Stimulated activated naive CD8-positive, alpha-beta T cell treated with anti-CD3 and anti-CD28 coated beads, Interleukin-15, amount 100 ng/mL, for 72 hours (primary cell): ENCODE measurements around the gene VANGL2.
A peak's percentile ranks its signal among the peaks of the same experiment; 100 is the strongest.
"Not testable (repeated sequence)": the region's sequence is repeated elsewhere in the genome, so short reads cannot be mapped to it uniquely, and the experiment has no call there.

Experiments
- ATAC-seq: fragments of 150-1000 bp; cut with Tn5 transposase; 2 replicates; pipeline ENCODE4 v1.10.0; 2021; ENCODE audit warnings: mild to moderate bottlenecking, moderate library complexity
- DNase-seq, 2 donors: peaks; one replicate each; pipeline ENCODE4 v3.0.0; 2021 to 2022
- H3K27ac Mint-ChIP-seq, 2 donors: one replicate each; pipeline ENCODE4 v1.8.0; 2022; ENCODE audit warnings: mild to moderate bottlenecking in 2 of 2, mixed read lengths in 2 of 2, moderate library complexity in 2 of 2
- H3K27me3 Mint-ChIP-seq: one replicate; pipeline ENCODE4 v1.8.0; 2022; ENCODE audit warnings: mixed read lengths
- H3K4me1 Mint-ChIP-seq: one replicate; pipeline ENCODE4 v1.8.0; 2022; ENCODE audit warnings: mild to moderate bottlenecking, mixed read lengths
- H3K4me3 Mint-ChIP-seq, 2 donors: one replicate each; pipeline ENCODE4 v1.8.0; 2022; ENCODE audit warnings: mild to moderate bottlenecking in 2 of 2, mixed read lengths in 2 of 2, moderate library complexity in 1 of 2
- H3K9me3 Mint-ChIP-seq, 2 donors: one replicate each; pipeline ENCODE4 v1.8.0; 2022; ENCODE audit warnings: mixed read lengths in 2 of 2

VANGL2 gene

GRCh38 chr1:160366731-160367515, 33.4 kb upstream of the VANGL2 start, which contains the start of gene NHLH1:
NHLH1 (plus strand) TSS chr1:160367071; CDS start chr1:160370732, 3,661 bp downstream.
- Mint-ChIP-seq H3K4me3 (no peak within 1 kb of the TSS), H3K27me3 (no peaks in the 10 kb centered on the region), H3K9me3 (no peaks in the 10 kb centered on the region), H3K27ac (peak within 1 kb of the TSS in 1 of 2 donors; percentile 1), H3K4me1 (peaks cover 9% of the 10 kb centered on the region)
- ATAC-seq (peak; percentile 44), DNase-seq (no peak)

GRCh38 chr1:160367516-160367900, 32.9 kb upstream of the VANGL2 start:
- ATAC-seq (no peak), DNase-seq (no peak)
- Mint-ChIP-seq H3K4me3 (no peak overlapping the region), H3K9me3 (no peaks in the 10 kb centered on the region), H3K27ac (no peak overlapping the region), H3K27me3 (no peaks in the 10 kb centered on the region), H3K4me1 (peaks cover 3% of the 10 kb centered on the region)

GRCh38 chr1:160367934-160368923, 32.1 kb upstream of the VANGL2 start:
- Mint-ChIP-seq H3K9me3 (no peaks in the 10 kb centered on the region), H3K27me3 (no peaks in the 10 kb centered on the region), H3K27ac (no peak overlapping the region), H3K4me1 (no peaks in the 10 kb centered on the region), H3K4me3 (no peak overlapping the region)
- no peak for DNase-seq
- no peak for ATAC-seq

DNA sequence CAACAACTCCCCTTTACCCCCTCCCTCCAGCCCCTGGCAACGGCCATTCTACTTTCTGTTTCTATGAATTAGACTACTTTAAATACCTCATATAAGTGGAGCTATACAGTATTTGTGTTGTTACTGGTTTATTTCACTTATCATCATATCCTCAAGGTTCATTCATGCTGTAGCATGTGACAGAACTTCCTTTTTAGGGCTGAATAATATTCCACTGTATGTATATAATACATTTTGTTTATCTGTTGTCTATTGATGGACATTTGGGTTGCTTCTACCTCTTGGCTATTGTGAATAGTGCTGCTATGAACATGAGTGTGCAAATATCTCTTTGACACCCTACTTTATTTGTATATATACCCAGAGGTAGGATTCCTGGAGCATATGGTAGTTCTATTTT, 31.3 kb upstream of the VANGL2 start:
- no peak overlapping the region for H3K27ac Mint-ChIP-seq
- no peaks in the 10 kb centered on the region for H3K4me1 Mint-ChIP-seq
- DNase-seq (no peak), ATAC-seq (no peak)
- H3K27me3 Mint-ChIP-seq = no peaks in the 10 kb centered on the region
- H3K9me3 Mint-ChIP-seq = no peaks in the 10 kb centered on the region
- H3K4me3 Mint-ChIP-seq = no peak overlapping the region

DNA sequence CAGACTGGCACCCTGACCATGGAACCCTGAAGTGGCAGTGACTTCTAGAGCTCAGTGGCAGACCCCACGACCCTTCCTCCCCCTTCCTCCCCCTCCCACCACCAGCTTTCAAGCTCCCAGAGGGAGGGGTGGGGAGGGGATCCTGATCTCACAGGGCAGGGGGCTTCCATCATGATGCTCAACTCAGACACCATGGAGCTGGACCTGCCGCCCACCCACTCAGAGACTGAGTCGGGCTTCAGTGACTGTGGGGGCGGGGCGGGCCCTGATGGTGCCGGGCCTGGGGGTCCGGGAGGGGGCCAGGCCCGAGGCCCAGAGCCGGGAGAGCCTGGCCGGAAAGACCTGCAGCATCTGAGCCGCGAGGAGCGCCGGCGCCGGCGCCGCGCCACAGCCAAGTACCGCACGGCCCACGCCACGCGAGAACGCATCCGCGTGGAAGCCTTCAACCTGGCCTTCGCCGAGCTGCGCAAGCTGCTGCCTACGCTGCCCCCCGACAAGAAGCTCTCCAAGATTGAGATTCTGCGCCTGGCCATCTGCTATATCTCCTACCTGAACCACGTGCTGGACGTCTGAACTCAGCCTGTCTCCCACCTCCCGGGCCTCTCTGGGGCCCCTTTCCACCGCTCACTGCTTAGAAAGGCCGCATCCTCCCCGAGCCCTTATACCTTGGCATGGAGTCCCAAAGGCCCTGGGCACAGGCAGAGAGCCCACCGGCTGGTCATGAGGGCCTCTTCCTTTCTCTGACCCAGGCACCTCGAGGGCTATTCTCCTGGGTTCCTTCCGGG, 29.6 kb upstream of the VANGL2 start:
- no peak for DNase-seq
- ATAC-seq = no peak
- no peak overlapping the region for H3K4me3 Mint-ChIP-seq
- no peaks in the 10 kb centered on the region for H3K27me3 Mint-ChIP-seq
- H3K9me3 Mint-ChIP-seq = no peaks in the 10 kb centered on the region
- H3K27ac Mint-ChIP-seq = no peak overlapping the region
- H3K4me1 Mint-ChIP-seq = peaks cover 4% of the 10 kb centered on the region

- Mint-ChIP-seq H3K27ac (no peak overlapping the region), H3K4me3 (no peak overlapping the region), H3K27me3 (no peaks in the 10 kb centered on the region), H3K4me1 (peaks cover 10% of the 10 kb centered on the region), H3K9me3 (no peaks in the 10 kb centered on the region)
- no peak for DNase-seq
- ATAC-seq = no peak
Measured at GRCh38 chr1:160371346-160371631, 29.1 kb upstream of the VANGL2 start.

DNA sequence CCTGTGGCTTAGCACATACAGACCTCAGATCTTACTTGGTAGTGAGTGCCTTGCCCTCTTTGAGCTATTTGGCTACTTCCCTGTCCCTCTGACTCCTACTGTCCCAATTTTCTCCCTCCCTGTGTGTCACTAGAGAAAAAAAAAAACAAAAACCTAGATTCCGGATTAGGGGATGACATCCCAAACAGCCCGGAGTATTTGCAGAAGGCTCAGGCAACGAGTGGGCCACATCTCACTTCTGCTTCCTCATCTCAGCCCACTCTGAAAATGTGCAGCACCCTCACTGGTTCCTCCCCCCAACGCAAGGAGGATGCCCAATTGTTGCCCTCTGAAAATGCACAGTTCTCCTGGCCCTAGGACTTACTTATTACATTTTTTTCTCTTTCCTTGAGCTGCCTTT, 28.6 kb upstream of the VANGL2 start:
- Mint-ChIP-seq H3K27ac (no peak overlapping the region), H3K9me3 (no peaks in the 10 kb centered on the region), H3K4me1 (peaks cover 13% of the 10 kb centered on the region), H3K27me3 (no peaks in the 10 kb centered on the region), H3K4me3 (no peak overlapping the region)
- DNase-seq (no peak), ATAC-seq (no peak)

DNA sequence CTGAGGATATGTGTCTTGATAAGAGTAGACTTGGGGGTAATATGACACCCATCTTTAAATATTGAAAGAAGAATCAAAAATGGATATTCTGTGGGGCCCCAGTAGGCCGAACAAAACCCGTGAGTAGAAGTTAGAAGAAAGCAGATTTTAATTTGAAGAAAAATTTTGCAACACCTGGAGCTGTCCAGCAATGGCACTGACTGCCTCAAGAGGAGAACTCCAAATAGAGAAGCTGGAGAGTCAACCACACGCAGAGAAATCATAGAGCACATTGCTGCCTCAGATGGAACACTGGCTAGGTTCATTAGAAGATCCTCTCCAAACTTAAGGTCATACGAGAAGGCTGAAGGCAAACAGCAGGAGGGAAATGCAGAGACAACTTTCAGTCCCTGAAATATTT, 26.7 kb upstream of the VANGL2 start:
- no peaks in the 10 kb centered on the region for H3K9me3 Mint-ChIP-seq
- DNase-seq = no peak
- ATAC-seq = no peak
- no peaks in the 10 kb centered on the region for H3K27me3 Mint-ChIP-seq
- peaks cover 13% of the 10 kb centered on the region for H3K4me1 Mint-ChIP-seq
- no peak overlapping the region for H3K4me3 Mint-ChIP-seq
- no peak overlapping the region for H3K27ac Mint-ChIP-seq

- peak overlapping the region in 1 of 2 donors; percentile 27 for H3K27ac Mint-ChIP-seq
- no peaks in the 10 kb centered on the region for H3K27me3 Mint-ChIP-seq
- no peak for DNase-seq
- H3K9me3 Mint-ChIP-seq = no peaks in the 10 kb centered on the region
- no peak for ATAC-seq
- peaks cover 13% of the 10 kb centered on the region for H3K4me1 Mint-ChIP-seq
- H3K4me3 Mint-ChIP-seq = no peak overlapping the region
Measured at GRCh38 chr1:160374306-160375110, 25.9 kb upstream of the VANGL2 start.

GRCh38 chr1:160375788-160376524, 24.4 kb upstream of the VANGL2 start:
- Mint-ChIP-seq H3K4me1 (peaks cover 13% of the 10 kb centered on the region), H3K4me3 (peak overlapping the region in 1 of 2 donors; percentile 48), H3K9me3 (no peaks in the 10 kb centered on the region), H3K27me3 (no peaks in the 10 kb centered on the region), H3K27ac (peak overlapping the region in 1 of 2 donors; percentile 76)
- DNase-seq (no peak), ATAC-seq (peak; percentile 76)

GRCh38 chr1:160376525-160377131, 23.7 kb upstream of the VANGL2 start:
- DNase-seq = peak; percentile 41 to 48

GRCh38 chr1:160377585-160378206, 22.7 kb upstream of the VANGL2 start:
- Mint-ChIP-seq H3K4me3 (no peak overlapping the region), H3K27me3 (no peaks in the 10 kb centered on the region), H3K9me3 (no peaks in the 10 kb centered on the region), H3K4me1 (peaks cover 13% of the 10 kb centered on the region), H3K27ac (no peak overlapping the region)
- DNase-seq = no peak
- no peak for ATAC-seq

More at GRCh38 chr1:160376525-160377131, 23.7 kb upstream of the VANGL2 start:
- Mint-ChIP-seq H3K27me3 (no peaks in the 10 kb centered on the region), H3K4me1 (peaks cover 13% of the 10 kb centered on the region), H3K9me3 (no peaks in the 10 kb centered on the region), H3K4me3 (no peak overlapping the region), H3K27ac (peak overlapping the region in 1 of 2 donors; percentile 76)
- ATAC-seq = peak; percentile 82

GRCh38 chr1:160384812-160385211, 15.6 kb upstream of the VANGL2 start:
- H3K4me3 Mint-ChIP-seq = not testable (repeated sequence)

More at GRCh38 chr1:160384812-160385211, 15.6 kb upstream of the VANGL2 start:
- not testable (repeated sequence) for DNase-seq, ATAC-seq, H3K27me3 Mint-ChIP-seq, H3K27ac Mint-ChIP-seq, H3K4me1 Mint-ChIP-seq, H3K9me3 Mint-ChIP-seq
